ENCODE results near the gene PDE6A. TPM values are rescaled to one million over a fixed set of nuclear protein-coding genes. Genes with fewer than 3 reads are reported as not detected.

Gene PDE6A
- total and polyA plus RNA-seq, 2 donors (not counting 3 experiments of a cell fraction or from before 2014, with no cell fraction given) = not detected

GRCh38 chr5:149869411-149869821 lies 75.2 kb downstream of the PDE6A start:
- FAIRE-seq = no peak
- no peak overlapping the region for H3K9ac ChIP-seq (replicated peaks; ENCODE audit: extremely low read depth, insufficient read depth, low read length)

More at GRCh38 chr5:149869411-149869821, 75.2 kb downstream of the PDE6A start:
- no peaks in the 10 kb centered on the region for H3K27me3 ChIP-seq (ENCODE audit: control insufficient read depth in 2 of 2, insufficient read depth in 2 of 2, low read length in 2 of 2)
- intact Hi-C loops (cut with micrococcal nuclease) = no loop called here
- CTCF ChIA-PET = interaction anchor here (0.9 to 7.1 kb wide), 4 partner anchors 17 to 121 kb away, joined by 4 to 43 read pairs (median 5); no protein-coding TSS in a partner anchor
- TF ChIP-seq JUN (IDR thresholded peaks at IDR 0.05; ENCODE audit: borderline replicate concordance, insufficient read depth, insufficient read length, low read depth) = no peak
- no peak for TF ChIP-seq POLR2AphosphoS5 (IDR thresholded peaks at IDR 0.05; ENCODE audit: insufficient read depth, low read depth, low read length)
- TF ChIP-seq POLR2A (IDR thresholded peaks at IDR 0.05; ENCODE audit: low read depth, low read length) = no peak
- no peak for TF ChIP-seq MYC (IDR thresholded peaks at IDR 0.05; ENCODE audit: low read depth, low read length)
- TF ChIP-seq EZH2 (IDR thresholded peaks at IDR 0.05; ENCODE audit: borderline replicate concordance, low read depth, low read length, severe bottlenecking) = no peak
- TF ChIP-seq, protein P1, sequence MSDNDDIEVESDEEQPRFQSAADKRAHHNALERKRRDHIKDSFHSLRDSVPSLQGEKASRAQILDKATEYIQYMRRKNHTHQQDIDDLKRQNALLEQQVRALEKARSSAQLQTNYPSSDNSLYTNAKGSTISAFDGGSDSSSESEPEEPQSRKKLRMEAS (IDR thresholded peaks at IDR 0.05; ENCODE audit: insufficient read depth, insufficient read length) = no peak
- TF ChIP-seq, protein P2, sequence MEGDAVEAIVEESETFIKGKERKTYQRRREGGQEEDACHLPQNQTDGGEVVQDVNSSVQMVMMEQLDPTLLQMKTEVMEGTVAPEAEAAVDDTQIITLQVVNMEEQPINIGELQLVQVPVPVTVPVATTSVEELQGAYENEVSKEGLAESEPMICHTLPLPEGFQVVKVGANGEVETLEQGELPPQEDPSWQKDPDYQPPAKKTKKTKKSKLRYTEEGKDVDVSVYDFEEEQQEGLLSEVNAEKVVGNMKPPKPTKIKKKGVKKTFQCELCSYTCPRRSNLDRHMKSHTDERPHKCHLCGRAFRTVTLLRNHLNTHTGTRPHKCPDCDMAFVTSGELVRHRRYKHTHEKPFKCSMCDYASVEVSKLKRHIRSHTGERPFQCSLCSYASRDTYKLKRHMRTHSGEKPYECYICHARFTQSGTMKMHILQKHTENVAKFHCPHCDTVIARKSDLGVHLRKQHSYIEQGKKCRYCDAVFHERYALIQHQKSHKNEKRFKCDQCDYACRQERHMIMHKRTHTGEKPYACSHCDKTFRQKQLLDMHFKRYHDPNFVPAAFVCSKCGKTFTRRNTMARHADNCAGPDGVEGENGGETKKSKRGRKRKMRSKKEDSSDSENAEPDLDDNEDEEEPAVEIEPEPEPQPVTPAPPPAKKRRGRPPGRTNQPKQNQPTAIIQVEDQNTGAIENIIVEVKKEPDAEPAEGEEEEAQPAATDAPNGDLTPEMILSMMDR (IDR thresholded peaks at IDR 0.05; ENCODE audit: extremely low read depth in 1 of 2, insufficient read depth in 1 of 2, low read depth in 1 of 2, low read length in 2 of 2) = no peak
- TF ChIP-seq GATA2 (IDR thresholded peaks at IDR 0.05; ENCODE audit: insufficient read depth, insufficient read length, low read depth, low read length) = no peak
- no peak for TF ChIP-seq FOS (IDR thresholded peaks at IDR 0.05; ENCODE audit: borderline replicate concordance, insufficient read depth, low read length)
- POLR2A ChIA-PET = no interaction called here
- H3K9me3 ChIP-seq (replicated peaks; ENCODE audit: control insufficient read depth, insufficient read depth, low read length) = no peaks in the 10 kb centered on the region
- no peak overlapping the region for H3K27ac ChIP-seq (ENCODE audit: insufficient read depth, low read depth, low read length)
- no peaks in the 10 kb centered on the region for H4K20me1 ChIP-seq (replicated peaks; ENCODE audit: control insufficient read depth, extremely low read depth, insufficient read depth, low read length)
- no peaks in the 10 kb centered on the region for H3K4me1 ChIP-seq (ENCODE audit: control insufficient read depth, extremely low read depth, insufficient read depth, low read length)
- H3K79me2 ChIP-seq (ENCODE audit: control insufficient read depth, insufficient read depth, low read length) = no peaks in the 10 kb centered on the region
- no peaks in the 10 kb centered on the region for H3K9me1 ChIP-seq (replicated peaks; ENCODE audit: control insufficient read depth, extremely low read depth, insufficient read depth, low read length)
- H3K36me3 ChIP-seq (ENCODE audit: control insufficient read depth in 2 of 2, extremely low read depth in 1 of 2, insufficient read depth in 2 of 2, low read length in 2 of 2) = no peaks in the 10 kb centered on the region
- no peak overlapping the region for H3K4me2 ChIP-seq (ENCODE audit: insufficient read depth, low read length)
- no peak overlapping the region for H3K4me3 ChIP-seq (replicated peaks in 1 of 3; ENCODE audit: insufficient read depth in 1 of 3, low read depth in 1 of 3, low read length in 3 of 3)
- H2AFZ ChIP-seq (ENCODE audit: low read depth, low read length) = no peak overlapping the region
- no peak for DNase-seq (ENCODE audit: low read depth, low spot score)
- no TSS peak for BruUV-seq (replicated peaks)
- dilution Hi-C loops (cut with MboI; ENCODE audit: extremely low pct_ligation_motif_present, low sequenced_read_pairs) = no loop called here
